Cardiac fibroblast (primary cell): ENCODE measurements around the gene TBC1D10B.
A peak's percentile ranks its signal among the peaks of the same experiment; 100 is the strongest.

Experiments
- DNase-seq, 2 donors: peaks; one replicate each; pipeline versions ENCODE4 v3.0.0 to v3.0.0-alpha.2; 2010; ENCODE audit warnings: low read depth in 2 of 2
- H3K4me3 ChIP-seq, 2 donors: replicated peaks in 1 of 2; 1 replicate in 1 of 2; 2 replicates in 1 of 2; pipeline ENCODE4 v1.5.1; 2011; ENCODE audit warnings: low read depth in 2 of 2, low read length in 2 of 2, mild to moderate bottlenecking in 2 of 2, moderate library complexity in 1 of 2
- TF ChIP-seq, protein P1 (sequence below): IDR thresholded peaks from one replicate; pipeline ENCODE4 v1.5.1; 2011; ENCODE audit warnings: low read depth, mild to moderate bottlenecking, low read length, inconsistent platforms

The TBC1D10B gene

DNA sequence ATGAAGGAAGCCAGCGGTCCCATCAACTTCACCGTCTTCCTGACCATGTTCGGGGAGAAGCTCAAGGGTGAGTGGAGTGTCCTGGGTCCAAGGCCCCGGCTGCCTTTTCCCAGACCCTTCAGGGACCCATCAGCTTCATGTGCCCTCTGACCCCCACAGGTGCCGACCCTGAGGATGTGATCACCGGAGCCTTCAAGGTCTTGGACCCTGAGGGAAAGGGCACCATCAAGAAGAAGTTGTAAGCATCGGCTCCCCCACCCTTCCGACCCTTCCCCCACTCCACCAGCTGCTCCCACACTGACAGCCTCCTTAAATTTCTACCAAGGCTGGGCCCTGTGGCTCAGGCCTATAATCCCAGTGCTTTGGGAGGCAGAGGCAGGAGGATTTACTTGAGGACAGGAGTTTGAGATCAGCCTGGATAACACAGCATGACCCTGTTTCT is 6.2 kb upstream of the TBC1D10B start:
- TF ChIP-seq, protein P1, sequence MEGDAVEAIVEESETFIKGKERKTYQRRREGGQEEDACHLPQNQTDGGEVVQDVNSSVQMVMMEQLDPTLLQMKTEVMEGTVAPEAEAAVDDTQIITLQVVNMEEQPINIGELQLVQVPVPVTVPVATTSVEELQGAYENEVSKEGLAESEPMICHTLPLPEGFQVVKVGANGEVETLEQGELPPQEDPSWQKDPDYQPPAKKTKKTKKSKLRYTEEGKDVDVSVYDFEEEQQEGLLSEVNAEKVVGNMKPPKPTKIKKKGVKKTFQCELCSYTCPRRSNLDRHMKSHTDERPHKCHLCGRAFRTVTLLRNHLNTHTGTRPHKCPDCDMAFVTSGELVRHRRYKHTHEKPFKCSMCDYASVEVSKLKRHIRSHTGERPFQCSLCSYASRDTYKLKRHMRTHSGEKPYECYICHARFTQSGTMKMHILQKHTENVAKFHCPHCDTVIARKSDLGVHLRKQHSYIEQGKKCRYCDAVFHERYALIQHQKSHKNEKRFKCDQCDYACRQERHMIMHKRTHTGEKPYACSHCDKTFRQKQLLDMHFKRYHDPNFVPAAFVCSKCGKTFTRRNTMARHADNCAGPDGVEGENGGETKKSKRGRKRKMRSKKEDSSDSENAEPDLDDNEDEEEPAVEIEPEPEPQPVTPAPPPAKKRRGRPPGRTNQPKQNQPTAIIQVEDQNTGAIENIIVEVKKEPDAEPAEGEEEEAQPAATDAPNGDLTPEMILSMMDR: no peak
- DNase-seq: no peak
- no peak overlapping the region for H3K4me3 ChIP-seq

DNA sequence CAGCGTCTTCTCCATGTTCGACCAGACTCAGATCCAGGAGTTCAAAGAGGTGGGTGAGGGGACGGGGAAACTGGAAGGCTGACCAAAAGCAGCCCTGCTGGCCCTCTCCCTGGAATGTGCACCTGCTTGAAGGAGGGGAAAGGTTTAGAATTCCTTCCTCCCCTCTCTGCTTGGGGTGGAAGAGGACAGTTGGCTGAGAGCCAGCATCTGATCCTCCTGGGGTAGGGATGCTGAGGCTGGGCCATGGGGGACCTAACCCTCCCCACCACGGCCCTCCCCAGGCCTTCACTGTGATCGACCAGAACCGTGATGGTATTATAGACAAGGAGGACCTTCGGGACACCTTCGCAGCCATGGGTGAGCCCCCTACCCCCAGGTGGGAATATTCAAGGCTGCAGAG is 5.6 kb upstream of the TBC1D10B start:
- H3K4me3 ChIP-seq: no peak overlapping the region
- TF ChIP-seq, protein P1: no peak
- no peak for DNase-seq

DNA sequence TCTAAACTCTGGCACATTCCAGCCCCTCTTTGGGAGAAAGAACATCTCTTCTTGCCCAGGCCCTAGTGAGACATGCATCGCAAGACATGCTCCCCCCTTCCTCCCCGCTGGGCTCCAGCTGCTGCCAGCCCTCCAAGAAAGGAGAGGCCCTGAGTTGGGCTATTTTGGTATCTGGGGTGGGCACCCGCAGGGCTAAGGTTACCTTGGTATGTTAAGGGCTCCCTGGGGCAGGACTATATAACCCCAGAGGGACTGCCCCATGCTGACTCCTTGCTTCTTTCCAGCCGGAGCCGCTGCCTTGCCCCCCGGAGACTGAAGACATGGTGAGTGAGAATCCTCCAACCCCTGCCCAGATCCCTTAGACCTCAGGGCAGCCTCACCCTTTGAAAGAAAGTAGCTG is 4.2 kb upstream of the TBC1D10B start, which contains the start of gene MYL11:
Gene MYL11, plus strand, starts transcription at position 265 of the 400 bp plus-strand sequence. Its CDS starts 56 bp downstream, at position 321.
- DNase-seq: no peak
- no peak within 1 kb of the TSS for H3K4me3 ChIP-seq
- TF ChIP-seq, protein P1: no peak

DNA sequence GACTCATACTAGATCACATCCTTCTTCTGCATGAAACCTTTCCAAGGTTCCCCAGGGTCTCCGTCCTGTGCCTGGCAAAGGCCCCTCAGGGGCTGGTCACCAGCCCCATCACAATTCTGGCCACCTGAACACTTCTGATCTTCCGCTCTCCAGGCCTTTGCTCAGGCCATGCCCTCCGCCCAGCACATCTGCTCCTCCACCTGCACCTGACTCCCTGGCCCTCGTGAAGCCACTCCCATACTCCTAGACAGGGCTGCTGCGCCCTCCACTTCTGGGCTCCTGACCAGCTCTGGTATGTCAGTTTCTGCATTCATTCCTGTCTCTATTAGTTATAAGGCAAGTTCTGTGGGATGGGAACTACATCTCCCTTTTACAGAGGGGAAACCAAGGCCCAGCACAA is 2.4 kb upstream of the TBC1D10B start:
- DNase-seq: no peak
- TF ChIP-seq, protein P1: no peak
- H3K4me3 ChIP-seq: no peak overlapping the region

DNA sequence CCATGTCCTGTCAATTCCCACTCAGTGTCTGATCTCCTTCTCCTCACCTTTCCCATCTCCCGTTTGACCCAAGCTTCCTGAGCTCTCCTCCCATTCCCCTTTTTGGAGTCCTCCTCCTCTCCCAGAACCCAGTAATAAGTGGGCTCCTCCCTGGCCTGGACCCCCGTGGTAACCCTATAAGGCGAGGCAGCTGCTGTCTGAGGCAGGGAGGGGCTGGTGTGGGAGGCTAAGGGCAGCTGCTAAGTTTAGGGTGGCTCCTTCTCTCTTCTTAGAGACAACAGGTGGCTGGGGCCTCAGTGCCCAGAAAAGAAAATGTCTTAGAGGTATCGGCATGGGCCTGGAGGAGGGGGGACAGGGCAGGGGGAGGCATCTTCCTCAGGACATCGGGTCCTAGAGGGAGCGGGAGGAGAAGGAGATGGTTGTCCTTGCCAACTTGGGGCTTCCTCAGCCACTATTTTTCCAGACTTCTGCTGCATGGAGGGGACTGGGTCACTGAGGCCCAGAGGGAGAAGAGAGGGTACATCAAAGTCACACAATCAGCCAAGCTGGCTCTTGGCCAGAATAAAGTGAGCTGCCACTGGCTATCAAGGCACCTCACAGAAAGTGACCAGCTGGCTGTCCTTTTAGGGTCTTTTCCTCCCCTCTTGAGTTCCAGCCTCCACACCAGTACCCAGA is 1.9 kb upstream of the TBC1D10B start:
- TF ChIP-seq, protein P1: no peak
- H3K4me3 ChIP-seq: no peak overlapping the region

DNA sequence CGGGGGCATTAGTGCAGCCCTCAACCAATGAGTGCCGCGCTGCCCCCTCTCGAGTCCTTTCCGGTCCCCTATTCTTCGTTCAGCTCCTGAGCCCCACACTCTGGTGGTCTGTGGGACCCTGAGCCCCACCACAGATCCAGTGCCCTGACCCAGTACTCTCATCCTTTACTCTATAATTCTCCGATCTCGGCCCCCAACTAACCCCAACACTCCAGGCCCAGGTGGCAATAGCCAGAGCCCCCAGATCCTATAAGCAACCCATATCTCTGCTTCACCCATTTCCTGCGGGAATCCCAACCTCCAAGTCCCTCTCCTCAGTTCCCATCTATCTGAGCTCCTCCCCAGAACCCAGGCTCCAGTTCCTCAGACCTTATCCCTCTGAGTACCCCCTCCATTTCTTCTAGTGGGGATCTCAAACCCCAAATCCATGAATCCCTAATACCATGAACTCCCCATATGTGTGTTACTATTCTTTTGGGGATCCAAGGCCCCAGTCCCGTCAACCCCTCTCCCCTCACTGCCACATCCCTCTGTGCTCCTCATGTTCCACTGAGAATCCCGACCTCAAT is 1.0 kb upstream of the TBC1D10B start:
- peak overlapping the region; percentile 58 to 61 for H3K4me3 ChIP-seq
- DNase-seq: no peak
- TF ChIP-seq, protein P1: no peak

More for the DNA sequence above, 1.9 kb upstream of the TBC1D10B start:
- no peak for DNase-seq
